H9 (cell line): ENCODE results near the gene HCK. TPM values are rescaled to one million over a fixed set of nuclear protein-coding genes. Genes with fewer than 3 reads are reported as not detected.

Source experiments
- DNase-seq: peaks from one replicate; pipeline ENCODE4 v3.0.0-alpha.2; 2017
- H2AFZ ChIP-seq: one replicate; pipeline ENCODE4 v1.6.1; 2013; ENCODE audit warnings: mild to moderate bottlenecking, low read length, control low read depth, moderate library complexity
- H2AK5ac ChIP-seq: 2 replicates; pipeline ENCODE4 v1.6.1; 2013; ENCODE audit warnings: low read length, control low read depth, mixed read lengths; ENCODE audit not compliant: insufficient read length
- H2BK120ac ChIP-seq: one replicate; pipeline ENCODE4 v1.6.1; 2013; ENCODE audit warnings: low read depth, mild to moderate bottlenecking, low read length, control low read depth, inconsistent platforms; ENCODE audit not compliant: poor library complexity, severe bottlenecking
- H2BK12ac ChIP-seq: 2 replicates; pipeline ENCODE4 v1.6.1; 2013; ENCODE audit warnings: low read length, control low read depth, mixed read lengths, low read depth; ENCODE audit not compliant: insufficient read length
- H2BK15ac ChIP-seq: 2 replicates; pipeline ENCODE4 v1.6.1; 2013; ENCODE audit warnings: low read depth, low read length, control low read depth
- H2BK20ac ChIP-seq: one replicate; pipeline ENCODE4 v1.6.1; 2013; ENCODE audit warnings: low read depth, mild to moderate bottlenecking, low read length, control low read depth, inconsistent platforms; ENCODE audit not compliant: poor library complexity, severe bottlenecking
- H2BK5ac ChIP-seq: 2 replicates; pipeline ENCODE4 v1.6.1; 2013; ENCODE audit warnings: low read length, control low read depth, mixed read lengths; ENCODE audit not compliant: insufficient read length
- H3K14ac ChIP-seq: 2 replicates; pipeline ENCODE4 v1.6.1; 2013; ENCODE audit warnings: low read length, control low read depth; ENCODE audit not compliant: insufficient read depth
- H3K18ac ChIP-seq: 2 replicates; pipeline ENCODE4 v1.6.1; 2013; ENCODE audit warnings: low read depth, mild to moderate bottlenecking, mixed read lengths, low read length, control low read depth; ENCODE audit not compliant: insufficient read length
- H3K23ac ChIP-seq: 2 replicates; pipeline ENCODE4 v1.6.1; 2013; ENCODE audit warnings: low read length, control low read depth, mixed read lengths, low read depth; ENCODE audit not compliant: insufficient read length
- H3K23me2 ChIP-seq: 2 replicates; pipeline ENCODE4 v1.6.1; 2013; ENCODE audit warnings: low read depth, mild to moderate bottlenecking, mixed read lengths, low read length, control low read depth; ENCODE audit not compliant: insufficient read length, poor library complexity, severe bottlenecking
- H3K27ac ChIP-seq: 2 replicates; pipeline ENCODE4 v1.5.1; 2013; ENCODE audit warnings: low read length, control low read depth, mixed read lengths, low read depth; ENCODE audit not compliant: insufficient read length
- H3K27me3 ChIP-seq: 2 replicates; pipeline ENCODE4 v1.6.1; 2013; ENCODE audit warnings: low read length, control low read depth, inconsistent platforms; ENCODE audit not compliant: insufficient read depth
- H3K4ac ChIP-seq: 2 replicates; pipeline ENCODE4 v1.6.1; 2013; ENCODE audit warnings: low read depth, mild to moderate bottlenecking, control low read depth, inconsistent platforms, low read length, moderate library complexity
- H3K4me1 ChIP-seq: 2 replicates; pipeline ENCODE4 v1.6.1; 2013; ENCODE audit warnings: low read length, control low read depth, inconsistent platforms; ENCODE audit not compliant: insufficient read depth
- H3K4me2 ChIP-seq: 2 replicates; pipeline ENCODE4 v1.6.1; 2013; ENCODE audit warnings: low read length, control low read depth, mixed read lengths; ENCODE audit not compliant: insufficient read length, insufficient read depth
- H3K56ac ChIP-seq: 2 replicates; pipeline ENCODE4 v1.6.1; 2013; ENCODE audit warnings: low read depth, mild to moderate bottlenecking, mixed read lengths, low read length, control low read depth; ENCODE audit not compliant: insufficient read length
- H3K79me1 ChIP-seq: 2 replicates; pipeline ENCODE4 v1.6.1; 2013; ENCODE audit warnings: low read depth, mild to moderate bottlenecking, moderate library complexity, low read length, control low read depth, inconsistent platforms; ENCODE audit not compliant: insufficient read depth, poor library complexity, severe bottlenecking
- H3K79me2 ChIP-seq: 2 replicates; pipeline ENCODE4 v1.6.1; 2013; ENCODE audit warnings: low read length, control low read depth, inconsistent platforms; ENCODE audit not compliant: insufficient read depth
- H3K9ac ChIP-seq: 2 replicates; pipeline ENCODE4 v1.6.1; 2013; ENCODE audit warnings: low read length, control low read depth, mixed read lengths; ENCODE audit not compliant: insufficient read length; ENCODE audit errors: extremely low read depth
- H3K9me3 ChIP-seq: one replicate; pipeline ENCODE4 v1.6.1; 2013; ENCODE audit warnings: low read depth, low read length, inconsistent platforms; ENCODE audit not compliant: control insufficient read depth
- H3T11ph ChIP-seq: one replicate; pipeline ENCODE4 v1.6.1; 2013; ENCODE audit warnings: mild to moderate bottlenecking, low read length, control low read depth, inconsistent platforms
- H4K20me1 ChIP-seq: one replicate; pipeline ENCODE4 v1.6.1; 2013; ENCODE audit not compliant: control insufficient read depth, insufficient read length, insufficient read depth
- H4K5ac ChIP-seq: 2 replicates; pipeline ENCODE4 v1.6.1; 2013; ENCODE audit warnings: low read depth, mild to moderate bottlenecking, mixed read lengths, low read length, control low read depth; ENCODE audit not compliant: insufficient read length
- H4K8ac ChIP-seq: replicated peaks from 2 replicates; pipeline ENCODE4 v1.6.1; 2013; ENCODE audit warnings: low read length, control low read depth, mixed read lengths, low read depth; ENCODE audit not compliant: insufficient read length
- H4K91ac ChIP-seq: 2 replicates; pipeline ENCODE4 v1.6.1; 2013; ENCODE audit warnings: low read depth, mild to moderate bottlenecking, moderate library complexity, mixed read lengths, low read length, control low read depth; ENCODE audit not compliant: insufficient read length
- H3K27ac Mint-ChIP-seq, 3 experiments: 2 replicates in 2 of 3; 3 replicates in 1 of 3; pipeline ENCODE4 v1.8.0; 2020 to 2021; ENCODE audit warnings: mixed read lengths in 3 of 3, mild to moderate bottlenecking in 1 of 3, moderate library complexity in 1 of 3
- H3K27me3 Mint-ChIP-seq: 2 replicates; pipeline ENCODE4 v1.8.0; 2021; ENCODE audit warnings: low read depth, mild to moderate bottlenecking, moderate library complexity, mixed read lengths
- H3K36me3 Mint-ChIP-seq, 3 experiments: 2 replicates in 2 of 3; 3 replicates in 1 of 3; pipeline ENCODE4 v1.8.0; 2020 to 2021; ENCODE audit warnings: low read depth in 3 of 3, mixed read lengths in 3 of 3; ENCODE audit not compliant: insufficient read depth in 1 of 3
- H3K4me1 Mint-ChIP-seq, 2 experiments: 2 replicates each; pipeline ENCODE4 v1.8.0; 2020; ENCODE audit warnings: mixed read lengths in 2 of 2
- H3K4me3 Mint-ChIP-seq, 2 experiments: 2 replicates in 1 of 2; 3 replicates in 1 of 2; pipeline ENCODE4 v1.8.0; 2020 to 2021; ENCODE audit warnings: mild to moderate bottlenecking in 2 of 2, mixed read lengths in 2 of 2, moderate library complexity in 1 of 2
- H3K9me3 Mint-ChIP-seq, 2 experiments: 2 replicates in 1 of 2; 3 replicates in 1 of 2; pipeline ENCODE4 v1.8.0; 2020; ENCODE audit warnings: mild to moderate bottlenecking in 2 of 2, mixed read lengths in 2 of 2, moderate library complexity in 1 of 2
- WGBS: extraction: QIAGEN DNeasy Blood & Tissue Kit; methylation state at CpG from one replicate; pipeline ENCODE4 v1.1.7; 2013; ENCODE audit warnings: missing lambda C conversion rate, low lambda C conversion rate, mixed read lengths; ENCODE audit not compliant: insufficient read length; ENCODE audit errors: extremely low coverage; 5-methylcytosine and 5-hydroxymethylcytosine counted together
- total RNA-seq: library from RNA; stranded (reverse); gene quantifications from 2 replicates; pipeline ENCODE4 v1.2.1, GENCODE V29; 2021
- TF ChIP-seq, protein P1 (sequence below): fragments of 200-600 bp; sonication (generic); conservative IDR thresholded peaks from 3 replicates; pipeline ENCODE4 v1.8.0; 2021; ENCODE audit warnings: antibody characterized with exemption, mild to moderate bottlenecking

Gene HCK
- total RNA-seq, 1 experiment from 2014 or later: 1.7 TPM

DNA sequence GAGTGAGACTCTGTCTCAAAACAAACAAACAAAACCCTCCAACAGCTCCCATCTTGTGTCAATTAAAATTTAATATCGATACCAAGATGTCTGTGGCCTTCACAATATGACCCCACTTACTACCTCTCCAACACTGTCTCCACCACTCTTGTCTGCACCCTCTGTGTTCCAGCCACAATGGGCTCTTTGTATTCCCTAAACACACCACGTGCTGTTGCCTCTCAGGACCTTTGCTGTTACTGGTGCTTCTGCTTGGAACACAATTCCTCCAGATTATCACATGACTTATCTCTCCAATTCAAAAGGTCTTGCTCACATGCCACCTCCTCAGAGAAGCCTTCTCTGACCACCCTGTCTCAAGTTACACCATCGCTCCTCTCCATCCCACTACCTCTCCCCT is 6.0 kb upstream of the HCK start:
- H4K20me1 ChIP-seq: no peaks in the 10 kb centered on the region
- no peak overlapping the region for H3K9ac ChIP-seq
- H4K8ac ChIP-seq: no peak overlapping the region
- no peak overlapping the region for H3K4me2 ChIP-seq
- H3K36me3 Mint-ChIP-seq: no peaks in the 10 kb centered on the region
- no peak overlapping the region for H3T11ph ChIP-seq
- no peak overlapping the region for H3K27ac ChIP-seq
- no peak overlapping the region for H2BK20ac ChIP-seq
- no peak overlapping the region for H2BK15ac ChIP-seq
- H3K56ac ChIP-seq: no peak overlapping the region
- H3K14ac ChIP-seq: no peak overlapping the region
- H3K4me3 Mint-ChIP-seq: no peak overlapping the region
- no peak overlapping the region for H3K4ac ChIP-seq
- peaks cover 12 to 16% of the 10 kb centered on the region in 2 experiments for H3K4me1 Mint-ChIP-seq
- no peak for DNase-seq
- no peak overlapping the region for H3K27ac Mint-ChIP-seq
- H3K9me3 Mint-ChIP-seq: no peaks in the 10 kb centered on the region
- no peak overlapping the region for H3K23ac ChIP-seq
- no peak overlapping the region for H2BK120ac ChIP-seq
- no peak overlapping the region for H2AK5ac ChIP-seq
- no peaks in the 10 kb centered on the region for H3K79me2 ChIP-seq
- no peaks in the 10 kb centered on the region; the same call in 1 of the 2 replicates for H3K27me3 ChIP-seq
- no peaks in the 10 kb centered on the region for H3K9me3 ChIP-seq
- TF ChIP-seq, protein P1, sequence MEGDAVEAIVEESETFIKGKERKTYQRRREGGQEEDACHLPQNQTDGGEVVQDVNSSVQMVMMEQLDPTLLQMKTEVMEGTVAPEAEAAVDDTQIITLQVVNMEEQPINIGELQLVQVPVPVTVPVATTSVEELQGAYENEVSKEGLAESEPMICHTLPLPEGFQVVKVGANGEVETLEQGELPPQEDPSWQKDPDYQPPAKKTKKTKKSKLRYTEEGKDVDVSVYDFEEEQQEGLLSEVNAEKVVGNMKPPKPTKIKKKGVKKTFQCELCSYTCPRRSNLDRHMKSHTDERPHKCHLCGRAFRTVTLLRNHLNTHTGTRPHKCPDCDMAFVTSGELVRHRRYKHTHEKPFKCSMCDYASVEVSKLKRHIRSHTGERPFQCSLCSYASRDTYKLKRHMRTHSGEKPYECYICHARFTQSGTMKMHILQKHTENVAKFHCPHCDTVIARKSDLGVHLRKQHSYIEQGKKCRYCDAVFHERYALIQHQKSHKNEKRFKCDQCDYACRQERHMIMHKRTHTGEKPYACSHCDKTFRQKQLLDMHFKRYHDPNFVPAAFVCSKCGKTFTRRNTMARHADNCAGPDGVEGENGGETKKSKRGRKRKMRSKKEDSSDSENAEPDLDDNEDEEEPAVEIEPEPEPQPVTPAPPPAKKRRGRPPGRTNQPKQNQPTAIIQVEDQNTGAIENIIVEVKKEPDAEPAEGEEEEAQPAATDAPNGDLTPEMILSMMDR: no peak
- no peak overlapping the region for H2BK12ac ChIP-seq
- no peak overlapping the region for H2AFZ ChIP-seq
- H4K91ac ChIP-seq: no peak overlapping the region
- H3K23me2 ChIP-seq: peaks cover under 1% of the 10 kb centered on the region
- no peak overlapping the region for H2BK5ac ChIP-seq
- no peak overlapping the region for H4K5ac ChIP-seq
- no CpG with 5 or more reads among the region's 3 CpGs for WGBS
- peaks cover 41% of the 10 kb centered on the region for H3K27me3 Mint-ChIP-seq
- H3K18ac ChIP-seq: no peak overlapping the region
- no peaks in the 10 kb centered on the region for H3K4me1 ChIP-seq
- H3K79me1 ChIP-seq: no peaks in the 10 kb centered on the region
